NCI-H748 treated with DMSO at 0.1 percent for 48 hours (cell line): ENCODE data around the gene SRRT.

Experiments used
- DNase-seq: peaks from one replicate; lab custom pipeline; 2025; lab: John Stamatoyannopoulos, UW

The SRRT gene

DNA sequence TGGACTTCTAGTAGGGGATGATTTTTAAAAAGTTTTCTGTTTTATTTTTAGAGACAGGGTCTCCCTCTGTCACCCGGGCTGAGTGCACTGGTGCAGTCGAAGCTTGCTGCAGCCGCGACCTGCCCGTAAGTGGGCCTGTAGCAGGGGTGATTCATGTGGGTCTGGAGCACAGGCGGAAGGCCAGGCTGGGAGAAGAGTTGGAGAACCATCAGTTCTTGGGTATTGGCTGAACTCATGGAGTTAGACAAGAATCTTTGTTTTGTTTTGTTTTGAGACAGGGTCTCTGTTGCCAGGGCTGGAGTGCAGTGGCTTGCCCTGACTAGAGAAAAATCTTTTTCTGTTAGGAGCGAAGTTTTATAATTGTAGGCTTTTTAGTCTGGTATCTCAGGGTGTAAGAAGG is 5.7 kb downstream of the SRRT start:
- DNase-seq = no peak

DNA sequence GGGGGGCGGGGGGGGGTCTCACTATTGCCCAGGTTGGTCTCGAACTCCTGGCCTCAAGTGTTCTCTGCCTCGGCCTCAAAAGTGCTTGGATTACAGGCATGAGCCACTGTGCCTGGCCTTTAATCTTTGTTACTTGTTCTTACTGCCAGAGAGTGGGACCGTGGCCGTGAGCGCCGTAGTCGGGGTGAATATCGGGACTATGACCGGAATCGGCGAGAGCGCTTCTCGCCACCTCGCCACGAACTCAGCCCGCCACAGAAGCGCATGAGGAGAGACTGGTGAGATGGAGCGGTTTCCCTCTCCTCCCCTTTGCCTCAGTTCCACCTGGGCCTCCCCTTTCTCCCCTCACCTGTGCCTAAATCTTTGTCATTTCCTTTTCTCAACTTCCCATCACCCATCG is 6.2 kb downstream of the SRRT start:
- no peak for DNase-seq

DNA sequence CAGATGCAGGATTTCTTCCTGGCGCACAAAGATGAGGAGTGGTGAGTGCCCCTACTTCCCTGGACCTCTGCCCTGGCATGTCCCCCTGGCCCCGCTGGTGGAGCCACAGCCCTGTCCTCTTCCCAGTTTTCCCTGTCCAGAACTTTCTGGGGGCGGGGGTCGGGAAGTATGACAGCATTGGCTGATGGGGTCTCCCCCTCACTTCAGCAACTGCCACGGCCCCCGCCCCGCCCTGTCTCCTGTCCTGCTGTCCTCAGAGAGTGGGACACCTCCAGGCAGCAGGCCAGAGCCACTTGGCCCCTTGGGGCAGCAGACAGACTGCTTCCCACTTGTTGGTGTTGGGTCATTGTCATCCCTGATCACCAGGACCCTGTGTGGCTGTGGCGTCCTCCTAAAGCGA is 7.3 kb downstream of the SRRT start:
- DNase-seq = no peak

DNA sequence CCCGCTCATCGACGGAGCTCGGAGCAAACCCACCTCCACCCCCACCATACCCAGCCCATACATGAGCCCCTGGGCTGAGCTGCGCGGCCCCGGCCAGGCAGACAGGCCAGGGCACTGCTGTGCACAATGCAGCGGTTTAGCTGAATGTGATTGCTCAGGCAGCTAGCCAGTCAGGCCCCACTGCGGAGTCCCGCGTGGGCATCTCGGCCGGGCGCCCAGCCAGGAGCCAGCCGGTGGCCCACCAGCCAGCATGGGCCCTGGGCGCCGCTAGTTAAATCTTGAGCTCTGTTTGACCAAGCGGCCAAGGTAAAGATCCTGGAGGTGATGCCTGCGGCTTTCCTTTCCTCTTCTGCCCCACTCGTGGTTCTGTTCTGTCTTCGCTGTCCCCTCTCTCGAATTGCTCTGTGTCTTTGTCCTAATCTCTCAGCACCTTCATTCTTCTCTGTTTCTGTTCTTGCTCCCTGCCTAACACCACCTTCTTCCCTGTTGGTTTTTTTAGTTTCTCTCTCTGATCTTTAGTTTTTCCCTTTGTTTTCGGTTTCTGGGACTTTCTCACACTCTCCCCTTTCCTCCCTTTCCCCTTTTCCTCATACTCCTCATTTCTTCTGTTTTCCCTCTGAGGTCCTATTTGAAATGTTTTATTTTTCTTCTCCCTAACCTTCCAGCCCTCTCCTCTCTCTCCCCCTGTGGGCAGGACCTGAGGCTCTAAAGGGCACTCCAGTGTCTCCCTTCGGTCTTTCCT is 8.1 kb downstream of the SRRT start:
- no peak for DNase-seq

DNA sequence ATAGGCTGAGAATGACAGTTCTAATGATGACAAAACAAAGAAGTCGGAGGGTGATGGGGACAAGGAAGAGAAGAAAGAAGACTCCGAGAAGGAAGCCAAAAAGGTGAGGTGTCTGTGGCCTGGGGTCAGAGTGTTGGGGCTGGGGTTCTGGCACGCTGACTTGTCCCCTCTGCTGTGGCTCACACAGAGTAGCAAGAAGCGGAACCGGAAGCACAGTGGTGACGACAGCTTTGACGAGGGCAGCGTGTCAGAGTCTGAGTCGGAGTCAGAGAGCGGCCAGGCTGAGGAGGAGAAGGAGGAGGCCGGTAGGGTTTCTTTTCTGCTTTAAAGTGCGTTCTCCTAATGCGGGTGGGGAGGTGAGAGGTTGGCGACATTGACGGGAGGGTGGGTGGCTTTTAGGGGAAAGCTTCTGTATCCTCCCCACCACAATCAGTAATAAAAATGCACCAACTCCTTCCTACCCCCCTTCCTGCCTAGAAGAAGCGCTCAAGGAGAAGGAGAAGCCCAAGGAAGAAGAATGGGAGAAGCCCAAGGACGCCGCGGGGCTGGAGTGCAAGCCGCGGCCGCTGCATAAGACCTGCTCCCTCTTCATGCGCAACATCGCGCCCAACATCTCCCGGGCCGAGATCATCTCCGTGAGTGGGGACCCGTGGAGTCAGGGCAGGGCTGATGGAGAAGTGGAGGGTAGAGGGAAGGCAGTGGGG is 10.0 kb downstream of the SRRT start:
- no peak for DNase-seq

DNA sequence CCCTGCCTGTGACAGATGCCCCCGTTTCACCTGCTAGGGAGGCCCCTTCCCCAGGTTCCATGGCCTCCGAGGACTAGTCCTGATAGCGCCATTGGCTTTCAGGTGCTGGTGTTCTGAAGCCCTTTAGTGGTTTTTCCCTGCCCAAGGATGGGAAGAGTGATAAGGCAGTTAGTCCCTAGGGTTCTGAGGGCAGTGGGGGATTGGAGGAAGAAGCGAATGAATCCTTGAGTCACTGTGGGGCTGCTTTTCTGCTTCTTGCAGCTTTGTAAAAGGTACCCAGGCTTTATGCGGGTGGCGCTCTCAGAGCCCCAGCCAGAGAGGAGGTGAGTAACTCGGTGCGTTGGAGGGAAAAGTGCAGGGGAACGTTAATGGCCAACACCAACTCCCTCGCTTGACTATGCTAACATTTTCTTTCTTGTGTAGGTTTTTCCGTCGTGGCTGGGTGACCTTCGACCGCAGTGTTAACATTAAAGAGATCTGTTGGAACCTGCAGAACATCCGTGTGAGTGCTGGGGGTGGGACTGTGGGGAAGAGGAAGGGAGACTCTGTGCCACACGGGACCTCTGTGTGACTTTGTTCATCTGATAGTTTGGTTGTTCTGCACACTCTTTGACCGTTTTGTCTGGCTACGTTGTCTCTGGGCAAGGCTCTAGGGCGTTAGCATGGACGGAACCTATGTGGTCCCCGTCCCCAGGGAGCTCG is 10.7 kb downstream of the SRRT start:
- DNase-seq = no peak

DNA sequence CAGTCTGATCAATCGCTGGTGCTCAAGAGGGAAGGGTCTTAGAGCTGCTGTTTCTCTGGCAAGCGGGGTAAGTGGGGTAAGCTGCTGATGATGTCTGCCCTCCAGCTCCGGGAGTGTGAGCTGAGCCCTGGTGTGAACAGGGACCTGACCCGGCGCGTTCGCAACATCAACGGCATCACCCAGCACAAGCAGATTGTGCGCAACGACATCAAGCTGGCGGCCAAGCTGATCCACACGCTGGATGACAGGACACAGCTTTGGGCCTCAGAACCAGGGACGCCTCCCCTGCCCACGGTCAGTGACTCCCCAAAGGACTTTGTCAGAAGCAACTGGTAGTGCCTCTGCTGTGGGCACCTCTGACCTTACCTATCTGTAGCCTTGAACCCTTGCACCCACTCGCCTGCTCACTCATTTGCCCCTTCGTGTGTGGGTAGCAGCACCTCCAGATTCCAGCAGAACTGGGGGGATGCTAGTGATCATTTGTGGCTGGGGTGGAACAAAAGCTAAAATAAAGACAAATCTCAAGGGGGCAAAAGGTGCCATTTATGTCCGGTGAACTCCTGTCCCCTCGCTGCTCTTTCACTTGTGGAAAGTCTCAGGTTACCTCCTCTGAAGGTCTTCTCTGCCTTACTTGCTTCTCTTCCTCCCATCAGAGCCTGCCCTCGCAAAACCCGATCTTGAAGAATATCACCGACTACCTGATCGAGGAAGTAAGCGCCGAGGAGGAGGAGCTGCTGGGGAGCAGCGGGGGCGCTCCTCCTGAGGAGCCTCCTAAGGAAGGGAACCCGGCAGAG is 11.4 kb downstream of the SRRT start:
- DNase-seq = no peak

DNA sequence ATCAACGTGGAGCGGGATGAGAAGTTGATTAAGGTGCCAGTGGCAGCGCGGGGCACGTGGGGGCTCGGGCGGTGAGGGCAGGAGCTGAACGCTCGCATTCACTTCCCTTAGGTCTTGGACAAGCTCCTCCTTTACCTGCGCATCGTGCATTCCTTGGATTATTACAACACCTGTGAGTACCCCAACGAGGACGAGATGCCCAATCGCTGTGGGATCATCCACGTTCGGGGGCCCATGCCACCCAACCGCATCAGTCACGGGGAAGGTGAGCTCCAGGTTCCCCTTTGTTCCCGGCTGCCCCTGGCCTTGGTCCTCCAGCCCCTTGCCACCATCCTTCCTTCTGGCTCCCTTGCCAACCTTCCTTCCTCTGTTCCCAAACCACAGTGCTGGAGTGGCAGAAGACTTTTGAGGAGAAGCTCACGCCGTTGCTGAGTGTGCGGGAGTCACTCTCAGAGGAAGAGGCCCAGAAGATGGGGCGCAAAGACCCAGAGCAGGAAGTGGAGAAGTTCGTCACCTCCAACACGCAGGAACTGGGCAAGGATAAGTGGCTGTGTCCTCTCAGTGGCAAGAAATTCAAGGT is 12.1 kb downstream of the SRRT start:
- no peak for DNase-seq

DNA sequence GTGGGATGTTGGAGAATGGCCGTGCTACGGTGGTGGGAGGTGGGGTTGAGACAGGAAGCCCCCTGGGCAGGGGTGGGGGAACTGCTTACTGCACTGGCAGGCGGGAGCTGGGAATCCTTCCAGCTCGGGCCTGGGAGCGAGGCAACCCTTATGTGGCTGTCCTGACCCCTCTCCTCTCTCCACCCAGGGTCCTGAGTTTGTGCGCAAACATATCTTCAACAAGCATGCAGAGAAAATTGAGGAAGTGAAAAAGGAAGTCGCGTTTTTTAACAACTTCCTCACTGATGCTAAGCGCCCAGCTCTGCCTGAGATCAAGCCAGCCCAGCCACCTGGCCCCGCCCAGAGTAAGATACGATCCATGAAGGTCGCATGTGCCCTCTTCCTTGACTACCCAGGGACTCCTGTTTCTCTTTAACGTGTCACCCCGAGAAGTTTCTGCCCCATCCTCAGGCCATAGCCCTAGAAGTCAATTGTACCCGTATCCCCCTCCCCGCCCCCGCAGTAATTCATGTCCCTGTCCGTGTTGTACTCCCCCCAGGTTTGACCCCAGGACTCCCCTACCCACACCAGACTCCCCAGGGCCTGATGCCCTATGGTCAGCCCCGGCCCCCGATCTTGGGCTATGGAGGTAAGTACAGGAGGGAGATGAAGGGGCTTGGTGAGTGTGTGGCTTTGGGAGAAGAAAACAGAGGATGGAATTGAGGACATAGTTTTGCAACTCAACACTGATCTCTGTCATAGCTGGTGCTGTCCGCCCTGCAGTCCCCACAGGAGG is 12.8 kb downstream of the SRRT start:
- DNase-seq = no peak

DNA sequence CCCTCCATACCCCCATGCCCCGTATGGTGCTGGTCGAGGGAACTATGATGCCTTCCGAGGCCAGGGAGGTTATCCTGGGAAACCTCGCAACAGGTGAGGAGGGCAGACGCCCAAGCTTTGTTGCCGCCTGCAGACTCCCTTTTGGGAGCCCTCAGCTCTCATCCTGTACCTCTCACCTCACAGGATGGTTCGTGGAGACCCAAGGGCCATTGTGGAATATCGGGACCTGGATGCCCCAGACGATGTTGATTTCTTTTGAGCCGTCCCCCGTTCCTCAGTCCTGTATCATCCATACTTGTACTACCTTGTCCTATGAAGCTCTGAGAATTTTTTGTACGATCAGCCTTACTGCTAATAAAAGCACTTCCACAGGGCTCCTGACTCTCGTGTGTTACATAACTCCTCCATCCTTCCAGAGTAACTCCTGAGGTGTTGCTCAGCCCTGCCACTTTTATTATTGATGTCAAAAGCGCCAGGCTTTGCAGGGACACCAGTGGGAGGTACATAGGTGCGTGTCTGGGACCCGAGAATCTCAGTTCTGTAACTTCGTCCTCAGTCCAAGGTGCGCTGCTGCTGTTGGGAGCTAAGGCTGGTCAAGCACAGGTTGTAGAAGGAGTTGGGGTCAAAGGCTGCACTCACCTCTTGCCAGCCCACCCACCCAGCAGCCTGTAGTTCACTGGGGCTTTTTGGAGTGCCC is 13.5 kb downstream of the SRRT start:
- no peak for DNase-seq

DNA sequence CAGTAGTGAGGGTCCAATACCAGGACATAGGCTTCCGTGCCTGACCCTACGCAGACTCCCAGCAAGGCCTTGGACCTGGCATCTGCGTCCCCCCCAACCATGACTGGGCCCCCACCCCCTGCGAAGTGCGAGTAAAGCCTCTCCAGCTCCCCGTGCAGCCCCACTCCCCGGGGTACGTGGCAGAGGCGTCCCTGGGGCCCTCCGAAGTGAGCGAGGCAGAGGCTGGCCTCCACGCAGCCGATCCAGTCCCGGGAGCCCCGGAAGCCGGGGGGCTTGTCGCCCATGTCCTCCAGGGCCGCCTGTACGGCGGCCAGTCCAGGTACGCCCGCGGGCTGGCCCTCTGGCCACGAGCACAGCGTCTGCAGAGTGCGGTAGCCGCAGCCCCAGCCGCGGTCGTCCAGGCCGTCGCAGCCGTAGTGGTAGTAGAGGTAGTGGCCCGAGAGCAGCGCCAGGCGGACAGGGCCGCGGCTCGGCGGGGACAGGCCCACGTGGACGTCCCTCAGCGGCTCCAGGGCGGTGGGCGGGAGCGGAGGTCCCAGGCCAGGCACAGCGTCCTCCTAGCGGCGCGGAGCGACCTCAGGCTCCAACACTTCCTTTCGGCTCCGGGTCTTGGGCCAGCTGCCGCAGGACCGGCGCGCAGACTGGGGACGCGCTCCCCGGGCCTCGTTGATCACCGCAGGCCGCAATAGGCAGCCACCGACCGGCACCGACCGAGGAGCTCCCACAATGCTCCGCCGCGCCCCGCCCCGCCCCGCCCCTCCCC is 14.3 kb downstream of the SRRT start, which contains the start of gene UFSP1:
UFSP1 (minus strand) TSS at position 728 of the 763 bp plus-strand sequence; CDS start at position 284, 444 bp downstream.
- DNase-seq = no peak

DNA sequence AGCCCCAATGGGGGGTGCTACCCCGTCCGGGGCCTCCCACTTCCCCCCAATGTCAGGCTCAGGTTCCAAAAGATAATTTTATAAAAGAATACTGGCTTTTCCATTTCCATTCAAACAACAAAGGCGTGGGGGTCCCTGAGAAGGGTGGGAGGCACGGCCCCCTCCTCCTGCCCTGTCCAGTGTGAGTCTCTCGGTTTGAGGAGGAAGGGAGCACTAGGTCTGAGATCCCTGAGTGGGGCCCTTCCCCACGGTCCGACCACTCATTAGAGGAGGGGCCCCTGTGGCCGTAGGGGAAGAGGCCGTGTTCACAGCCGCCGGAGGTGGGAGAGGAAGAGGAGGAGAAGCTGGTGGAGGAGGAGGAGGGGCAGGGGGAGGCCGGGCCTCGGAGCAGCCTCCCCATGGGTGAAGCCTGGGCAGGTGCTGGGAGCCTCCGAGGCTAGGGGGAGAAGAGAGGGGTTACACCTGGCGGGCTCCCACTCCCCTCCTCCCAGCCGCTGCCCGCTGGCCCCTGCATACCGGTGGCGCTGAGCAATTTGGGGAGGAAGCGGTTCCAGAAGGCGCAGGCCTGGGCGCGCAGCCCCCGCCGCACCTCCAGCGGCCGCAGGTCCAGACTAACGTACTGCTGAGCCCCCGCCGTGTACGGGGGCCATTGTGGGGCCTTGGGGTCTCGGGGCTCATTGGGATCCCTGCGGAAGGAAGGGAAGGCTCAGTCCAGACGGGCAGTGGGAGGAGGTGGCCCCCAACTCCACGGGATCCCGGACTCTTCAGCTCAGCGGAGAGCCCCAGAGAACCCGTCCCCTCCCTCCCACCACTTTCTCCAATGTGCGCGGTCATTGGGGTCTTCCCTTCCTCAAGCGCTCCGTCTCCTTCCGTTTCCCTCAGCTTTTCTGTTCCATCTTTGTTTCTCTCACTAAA is 16.0 kb downstream of the SRRT start:
- DNase-seq = no peak

DNA sequence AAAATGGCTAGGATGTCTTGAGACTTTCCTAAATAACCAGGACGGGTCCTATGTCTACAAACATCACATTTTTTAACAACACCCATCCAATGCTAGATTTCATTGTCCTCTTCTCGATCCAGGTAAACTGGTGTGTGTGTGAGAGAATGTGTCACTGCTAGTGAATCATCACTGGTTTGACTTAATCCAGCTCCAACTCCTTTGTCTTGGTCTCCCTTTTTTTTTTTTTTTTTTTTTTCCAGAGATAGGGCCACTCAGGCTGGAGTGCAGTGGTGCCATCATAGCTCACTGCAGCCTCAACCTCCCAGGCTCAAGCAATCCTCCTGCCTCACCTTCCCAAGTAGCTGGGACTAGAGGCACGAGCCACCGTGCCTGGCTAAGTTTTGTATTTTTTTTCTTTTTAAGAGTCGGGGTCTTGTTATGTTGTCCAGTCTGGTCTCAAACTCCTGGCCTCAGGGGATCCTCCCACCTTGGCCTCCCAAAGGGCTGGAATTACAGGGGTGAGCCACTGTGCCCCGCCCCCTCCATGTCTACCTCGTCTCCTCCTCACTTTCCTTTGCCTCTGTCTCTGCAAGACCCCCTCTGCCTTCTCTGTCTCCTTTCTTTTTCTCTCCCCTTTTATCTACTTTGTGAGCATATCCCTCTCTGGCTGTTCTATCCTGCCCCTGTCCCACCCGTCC is 16.8 kb downstream of the SRRT start:
- no peak for DNase-seq

DNA sequence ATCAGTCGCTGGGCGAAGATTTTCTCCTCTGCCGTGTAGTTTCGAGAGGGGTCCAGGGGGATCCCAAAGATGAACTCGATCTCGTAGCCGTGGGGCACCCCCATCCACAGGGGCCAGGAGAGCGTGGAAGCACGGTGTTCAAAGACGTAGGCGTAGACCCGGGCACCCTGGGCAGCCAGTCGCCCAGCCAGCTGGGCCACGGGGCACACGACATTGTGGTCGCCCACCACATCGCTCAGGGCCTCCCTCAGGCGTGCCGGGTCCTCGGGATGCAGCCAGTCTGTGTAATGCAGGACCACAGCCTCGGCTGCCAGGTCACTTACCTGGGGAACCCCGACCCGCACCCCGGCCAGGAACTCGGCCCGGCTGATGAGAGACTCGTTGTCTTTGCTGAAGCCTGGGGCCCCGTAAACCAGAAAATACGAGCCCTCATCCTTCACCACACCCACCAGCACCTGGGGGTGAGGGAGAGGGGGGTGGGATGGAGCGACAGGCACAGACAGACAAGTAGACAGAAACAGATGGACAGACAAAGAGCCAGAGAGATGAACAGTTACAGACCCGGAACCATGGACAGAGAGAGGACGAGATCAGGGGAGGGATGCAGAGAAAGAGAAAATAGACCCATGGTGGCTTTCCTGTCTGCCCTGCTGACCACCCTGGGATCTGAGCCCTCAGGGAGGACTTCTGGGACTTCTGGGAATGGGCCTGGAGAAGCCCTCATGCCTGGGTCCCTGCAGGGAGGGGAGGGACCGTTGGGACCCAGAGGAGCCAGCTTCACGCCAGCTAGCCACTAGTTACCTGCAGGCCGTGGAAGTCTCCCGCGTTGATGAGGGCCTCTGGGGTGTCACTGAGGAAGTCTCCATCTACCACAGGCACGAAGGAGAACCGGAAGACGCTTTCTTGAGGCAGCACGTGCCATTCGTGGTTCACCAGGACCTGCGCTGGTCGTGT is 17.7 kb downstream of the SRRT start:
- DNase-seq = no peak

DNA sequence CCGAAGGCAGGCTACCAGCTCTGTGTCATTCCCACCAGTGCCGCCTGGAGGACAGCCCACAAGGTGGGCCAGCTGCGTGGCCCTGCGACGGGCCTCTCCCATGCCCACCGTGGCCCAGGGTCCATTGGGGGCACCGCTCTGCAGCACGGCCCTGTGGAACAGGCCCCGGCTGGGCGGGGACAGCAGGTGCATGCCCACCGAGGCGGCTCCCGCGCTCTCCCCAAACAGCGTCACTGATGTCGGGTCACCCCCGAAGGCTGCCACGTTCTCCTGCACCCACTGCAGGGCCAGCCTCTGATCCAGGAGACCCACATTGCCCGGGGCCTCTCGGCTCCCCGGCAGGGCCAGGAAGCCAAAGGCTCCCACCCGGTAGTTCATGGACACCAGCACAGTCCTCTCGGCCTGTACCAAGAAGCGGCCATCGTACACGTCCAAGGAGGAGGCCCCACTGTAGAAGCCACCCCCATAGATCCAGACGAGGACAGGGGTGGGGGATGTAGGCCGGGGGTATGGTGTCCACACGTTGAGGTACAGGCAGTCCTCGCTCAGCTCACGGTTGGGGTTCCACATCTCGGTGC is 18.5 kb downstream of the SRRT start:
- no peak for DNase-seq

DNA sequence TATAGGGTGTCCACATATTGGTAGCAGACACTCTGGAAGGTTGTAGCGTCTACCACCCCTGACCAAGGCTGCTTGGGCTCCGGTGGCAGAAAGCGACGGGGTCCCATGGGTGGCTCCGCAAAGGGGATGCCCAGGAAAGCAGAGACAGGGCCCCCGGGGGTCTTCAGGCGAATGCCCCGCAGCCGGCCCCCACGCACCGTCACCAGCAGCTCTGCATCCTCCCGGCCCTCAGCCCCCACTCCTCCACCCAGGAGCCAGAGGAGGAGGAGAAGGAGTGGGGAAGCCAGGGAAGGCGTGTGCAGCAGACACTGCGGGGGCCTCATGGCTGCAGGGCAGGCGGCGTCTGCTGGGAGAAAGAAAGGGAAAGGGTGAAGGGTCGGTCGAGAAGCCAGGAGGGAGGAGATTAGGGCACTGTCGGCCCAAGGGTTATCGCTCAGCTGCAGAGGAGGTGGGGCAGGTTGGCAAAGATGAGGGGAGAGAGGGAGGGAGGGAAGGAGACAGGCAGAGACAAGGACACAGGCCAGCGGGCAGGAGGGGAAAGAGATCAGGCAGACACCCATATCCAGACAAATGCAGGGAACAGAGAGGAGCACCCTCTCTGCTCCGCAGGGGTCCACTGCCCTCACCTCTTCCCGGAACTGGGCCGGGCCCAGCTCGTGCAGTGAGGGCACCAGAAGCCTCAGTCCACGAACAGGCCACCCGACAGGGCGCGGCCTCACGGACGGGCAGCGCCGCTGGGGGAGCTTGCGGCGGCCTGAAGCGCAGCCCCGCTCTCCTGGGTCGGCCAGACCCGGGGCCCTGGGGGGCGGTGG is 19.2 kb downstream of the SRRT start:
- no peak for DNase-seq
